ENCODE data around the gene GPR68.
"Not testable (repeated sequence)": the region's sequence is repeated elsewhere in the genome, so short reads cannot be mapped to it uniquely, and the experiment has no call there.

The GPR68 gene

DNA sequence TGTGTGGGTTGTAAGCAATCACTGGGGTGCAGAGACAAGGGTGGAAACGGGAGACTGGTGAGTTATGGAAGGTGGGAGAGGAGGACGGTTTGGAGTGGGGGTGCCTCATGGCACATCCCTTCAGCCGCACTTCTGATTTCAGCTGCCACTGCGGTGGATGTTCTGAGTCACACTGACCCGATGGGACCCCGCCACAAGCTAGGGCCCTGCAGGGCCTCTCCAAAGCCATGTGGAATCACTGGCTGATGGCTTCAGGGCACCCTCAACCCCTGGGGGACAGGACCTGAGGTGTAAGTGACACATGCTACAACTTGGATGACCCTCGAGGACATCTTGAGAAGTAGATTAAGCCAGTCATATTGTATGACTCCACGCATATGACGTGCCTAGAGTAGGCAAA is 53.7 kb downstream of the GPR68 start:
- no peak for DNase-seq (ENCODE audit: low read depth in 3 of 3)

- no peak for DNase-seq (ENCODE audit: low read depth in 3 of 3)
These were observed 57.2 kb downstream of the GPR68 start for GRCh38 chr14:91187271-91187670.

DNA sequence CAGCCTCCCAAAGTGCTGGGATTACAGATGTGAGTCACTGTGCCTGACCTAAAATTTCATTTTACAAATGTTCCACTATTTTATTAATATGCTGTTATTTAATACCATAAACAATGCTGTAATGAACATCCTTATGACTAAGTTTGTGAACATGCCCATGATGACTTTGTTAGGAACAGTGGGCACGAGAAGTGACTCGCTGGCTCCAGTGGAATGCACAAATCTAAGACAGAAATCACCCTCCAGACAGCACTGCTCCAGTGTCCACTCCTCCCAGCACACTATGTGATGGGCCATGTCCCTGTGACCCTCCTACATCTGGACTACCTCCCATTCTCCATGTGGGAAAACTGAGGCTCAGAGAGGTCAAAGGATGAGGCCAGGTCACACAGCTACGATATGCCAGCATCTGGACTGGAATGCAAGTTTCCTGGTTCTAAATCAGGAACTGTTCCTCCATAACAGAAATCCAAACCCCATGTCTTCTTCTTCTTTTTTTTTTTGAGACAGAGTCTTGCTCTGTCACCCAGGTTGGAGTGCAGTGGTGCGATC is 57.9 kb downstream of the GPR68 start:
- DNase-seq (ENCODE audit: low read depth in 3 of 3), result no peak

- no peak for DNase-seq (ENCODE audit: low read depth in 3 of 3)
These were observed 58.8 kb downstream of the GPR68 start for GRCh38 chr14:91185721-91186120.

DNA sequence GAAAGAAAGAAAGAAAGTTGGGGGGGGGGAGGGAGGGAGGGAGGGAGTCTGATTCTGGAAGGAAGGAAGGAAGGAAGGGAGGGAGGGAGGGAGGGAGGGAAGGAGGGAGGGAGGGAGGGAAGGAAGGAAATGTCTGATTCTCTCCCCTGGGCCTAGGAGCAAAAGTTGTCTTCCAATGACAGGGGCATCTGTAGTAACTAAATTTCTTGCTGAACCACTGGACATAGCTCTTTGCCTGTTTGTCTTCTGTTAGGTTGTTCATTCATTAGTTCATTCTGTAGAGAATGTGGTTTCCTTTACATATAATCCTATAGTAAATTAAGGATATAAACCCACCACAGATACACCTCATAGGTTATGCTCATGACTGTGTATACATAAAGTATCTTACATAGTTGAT is 59.9 kb downstream of the GPR68 start:
- no peak for DNase-seq (ENCODE audit: low read depth in 3 of 3)

DNA sequence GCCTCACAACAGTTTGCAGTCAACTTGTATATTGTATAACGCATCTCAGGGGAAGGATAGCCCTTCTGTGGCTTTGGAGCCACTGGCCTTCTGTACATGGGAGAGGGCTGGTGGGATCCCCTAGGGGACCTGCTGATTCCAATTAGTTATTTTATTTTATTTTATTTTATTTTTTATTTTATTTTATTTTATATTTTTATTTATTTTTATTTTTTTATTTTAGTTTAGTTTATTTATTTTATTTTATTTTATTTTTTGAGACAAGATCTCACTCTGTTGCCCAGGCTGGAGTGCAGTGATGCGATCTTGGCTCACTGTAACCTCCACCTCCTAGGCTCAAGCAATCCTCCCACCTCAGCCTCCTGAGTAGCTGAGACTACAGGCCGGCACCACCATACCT is 61.8 kb downstream of the GPR68 start:
- not testable (repeated sequence) for DNase-seq (ENCODE audit: low read depth in 3 of 3)

Measured in stimulated activated CD4-positive, alpha-beta T cell treated with anti-CD3 and anti-CD28 coated beads, TNF-alpha, amount 100 ng/mL, for 48 hours (primary cell).